Cardiac muscle cell (in vitro differentiated cells and primary cell): Measurements from ENCODE around the gene SEPTIN2. TPM values are rescaled to one million over a fixed set of nuclear protein-coding genes. Genes with fewer than 3 reads are reported as not detected.

ENCODE experiments used
- DNase-seq, 2 donors: peaks; one replicate each; pipeline versions ENCODE4 v3.0.0 to v3.0.0-alpha.2; 2010 to 2017; ENCODE audit warnings: low read depth in 1 of 2, low spot score in 1 of 2
- H3K27ac ChIP-seq: fragments of 200-600 bp; sonication (generic); 2 replicates; pipeline ENCODE4 v1.5.1; 2016
- H3K27me3 ChIP-seq: fragments of 200-600 bp; sonication (generic); 2 replicates; pipeline ENCODE4 v1.6.0; 2016; ENCODE audit warnings: control low read depth
- H3K36me3 ChIP-seq: fragments of 200-600 bp; sonication (generic); 2 replicates; pipeline ENCODE4 v1.5.1; 2016; ENCODE audit warnings: control low read depth
- H3K4me1 ChIP-seq: fragments of 200-600 bp; sonication (generic); 2 replicates; pipeline ENCODE4 v1.8.1; 2017; ENCODE audit warnings: low read depth, mild to moderate bottlenecking, mixed run types
- H3K4me3 ChIP-seq: fragments of 200-600 bp; sonication (generic); 2 replicates; pipeline ENCODE4 v1.5.1; 2016; ENCODE audit warnings: mild to moderate bottlenecking
- H3K9me3 ChIP-seq: fragments of 200-600 bp; sonication (generic); 2 replicates; pipeline ENCODE4 v1.5.1; 2017; ENCODE audit warnings: low read depth, mild to moderate bottlenecking, control low read depth
- CTCF ChIP-seq: IDR thresholded peaks from 2 replicates; pipeline ENCODE4 v1.5.1; 2012; ENCODE audit warnings: low read depth, mild to moderate bottlenecking, low read length
- polyA plus RNA-seq: library from polyadenylated mRNA; unstranded; fragments of >200 nt; fragmentation: Nextera tagmentation; extraction: Ambion mirVana; gene quantifications from 2 replicates; pipeline ENCODE4 v1.2.1, GENCODE V29; 2016
- total RNA-seq: library from RNA; depleted of rRNA; stranded (reverse); fragments of >200 nt; gene quantifications from 2 replicates; pipeline ENCODE4 v1.2.3, GENCODE V29; 2016

Gene SEPTIN2
- total and polyA plus RNA-seq, 2 experiments from 2014 or later, result 386 to 627 TPM

GRCh38 chr2:241269707-241270520, 45.8 kb upstream of the SEPTIN2 start:
- no peak for DNase-seq
- no peak for TF ChIP-seq CTCF
- Histone ChIP-seq H3K36me3 (peaks cover 21% of the 10 kb centered on the region), H3K4me1 (peaks cover 15% of the 10 kb centered on the region), H3K9me3 (no peaks in the 10 kb centered on the region), H3K27me3 (no peaks in the 10 kb centered on the region), H3K4me3 (no peak overlapping the region), H3K27ac (no peak overlapping the region)

- H3K27me3 ChIP-seq, result no peaks in the 10 kb centered on the region
- H3K4me3 ChIP-seq, result no peak overlapping the region
- H3K27ac ChIP-seq, result no peak overlapping the region
- no peak for TF ChIP-seq CTCF
- no peak for DNase-seq
- no peaks in the 10 kb centered on the region for H3K9me3 ChIP-seq
- peaks cover 15% of the 10 kb centered on the region for H3K4me1 ChIP-seq
- peaks cover 15% of the 10 kb centered on the region for H3K36me3 ChIP-seq
Measured at GRCh38 chr2:241270531-241270930, 45.2 kb upstream of the SEPTIN2 start.

- Histone ChIP-seq H3K9me3 (no peaks in the 10 kb centered on the region), H3K4me3 (peak overlapping the region; percentile 99), H3K36me3 (peaks cover 2% of the 10 kb centered on the region), H3K27ac (peak overlapping the region; percentile 89), H3K4me1 (peaks cover 15% of the 10 kb centered on the region), H3K27me3 (no peaks in the 10 kb centered on the region)
- peak; percentile 79 to 87 for DNase-seq
- no peak for TF ChIP-seq CTCF
Measured at GRCh38 chr2:241271706-241272302, 43.9 kb upstream of the SEPTIN2 start.

GRCh38 chr2:241272303-241273209, 43.2 kb upstream of the SEPTIN2 start:
- no peaks in the 10 kb centered on the region for H3K36me3 ChIP-seq
- H3K4me3 ChIP-seq, result peak overlapping the region; percentile 99
- H3K27me3 ChIP-seq, result no peaks in the 10 kb centered on the region
- DNase-seq, result peak; percentile 76 to 82
- H3K27ac ChIP-seq, result peak overlapping the region; percentile 89
- no peak for TF ChIP-seq CTCF
- H3K4me1 ChIP-seq, result peaks cover 15% of the 10 kb centered on the region
- no peaks in the 10 kb centered on the region for H3K9me3 ChIP-seq

GRCh38 chr2:241273210-241274020, 42.3 kb upstream of the SEPTIN2 start:
- no peaks in the 10 kb centered on the region for H3K36me3 ChIP-seq
- no peaks in the 10 kb centered on the region for H3K27me3 ChIP-seq
- peak overlapping the region; percentile 99 for H3K4me3 ChIP-seq
- H3K27ac ChIP-seq, result no peak overlapping the region
- TF ChIP-seq CTCF, result no peak
- DNase-seq, result no peak
- H3K4me1 ChIP-seq, result peaks cover 15% of the 10 kb centered on the region
- no peaks in the 10 kb centered on the region for H3K9me3 ChIP-seq
